Activated CD4-positive, alpha-beta T cell treated with anti-CD3 and anti-CD28 coated beads, Interleukin-2, amount 50 U/mL, for 16 hours (primary cell): ENCODE measurements around the gene POTEH.
"Not testable (repeated sequence)": the region's sequence is repeated elsewhere in the genome, so short reads cannot be mapped to it uniquely, and the experiment has no call there.

Experiments used
- DNase-seq: peaks from one replicate; pipeline ENCODE4 v3.0.0-alpha.2; 2020

Gene POTEH

GRCh38 chr22:15738157-15738908, 48.5 kb downstream of the POTEH start:
- not testable (repeated sequence) for DNase-seq

GRCh38 chr22:15738909-15739391, 49.1 kb downstream of the POTEH start:
- DNase-seq, result not testable (repeated sequence)

GRCh38 chr22:15747636-15748323, 58.0 kb downstream of the POTEH start:
- not testable (repeated sequence) for DNase-seq

DNA sequence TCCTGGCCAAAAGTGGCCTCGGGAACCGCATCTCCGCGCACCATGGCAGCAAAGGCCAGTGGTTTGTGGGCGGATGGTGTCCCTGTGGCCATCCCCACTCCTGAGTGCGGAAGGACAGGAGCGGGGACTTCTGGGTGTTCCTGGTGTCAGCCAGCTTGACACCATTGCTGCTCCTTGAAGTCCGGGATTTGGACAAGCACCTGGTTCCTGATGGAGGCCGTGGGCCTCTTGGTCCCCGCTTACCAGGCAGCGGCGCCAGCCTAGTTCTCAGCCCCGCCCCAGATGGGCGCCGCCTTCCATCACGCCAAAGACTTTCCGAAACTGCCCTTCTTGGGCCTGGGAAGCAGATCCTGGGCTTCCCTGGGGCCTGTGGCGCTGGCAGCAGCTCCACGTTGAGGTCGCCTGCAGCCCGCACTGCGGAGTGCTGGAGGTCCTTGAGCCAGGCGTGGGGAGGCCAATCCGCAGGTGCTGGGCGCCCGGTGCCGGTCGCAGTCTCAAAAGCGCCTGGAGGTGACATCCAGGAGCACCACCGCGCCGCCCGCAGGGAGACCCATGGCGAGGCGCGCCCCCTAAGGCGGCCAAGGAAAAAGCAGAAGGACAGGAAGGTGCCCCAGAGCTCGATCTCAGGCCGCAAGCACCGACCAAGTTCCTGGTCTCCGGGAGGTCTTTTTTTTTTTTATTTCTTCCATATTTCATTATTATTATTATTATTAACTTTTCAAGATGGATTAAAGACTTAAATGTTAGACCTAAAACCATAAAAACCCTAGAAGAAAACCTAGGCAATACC, 59.5 kb downstream of the POTEH start:
- not testable (repeated sequence) for DNase-seq

- not testable (repeated sequence) for DNase-seq
Measured at GRCh38 chr22:15759443-15760097, 69.7 kb downstream of the POTEH start.

GRCh38 chr22:15760388-15761150, 70.7 kb downstream of the POTEH start:
- DNase-seq, result not testable (repeated sequence)

GRCh38 chr22:15761151-15761777, 71.4 kb downstream of the POTEH start:
- DNase-seq, result not testable (repeated sequence)

GRCh38 chr22:15763559-15763958, 73.7 kb downstream of the POTEH start:
- DNase-seq, result not testable (repeated sequence)
